Measurements from ENCODE around the gene CORIN. TPM values are rescaled to one million over a fixed set of nuclear protein-coding genes. Genes with fewer than 3 reads are reported as not detected.

The CORIN gene
- total and polyA plus RNA-seq, 2 experiments from 2014 or later: not detected

DNA sequence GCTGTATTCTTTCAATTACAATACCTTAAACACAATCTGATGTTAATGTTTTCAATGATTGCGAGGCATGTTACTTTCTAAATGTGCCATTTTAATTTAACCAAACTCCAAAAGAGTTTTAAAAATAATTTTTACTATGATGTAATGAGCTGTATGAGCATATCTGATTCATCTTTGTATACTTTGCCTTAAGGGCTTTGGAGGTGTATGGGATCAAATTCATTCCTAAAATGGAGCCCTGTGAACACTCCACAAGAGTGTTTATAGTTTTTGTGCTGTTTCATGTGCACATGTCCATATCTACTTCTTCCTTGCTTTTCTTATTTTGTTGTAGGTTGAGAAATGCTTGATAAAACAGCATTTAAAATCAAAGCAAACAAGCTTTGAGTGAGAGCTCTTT lies 270.4 kb downstream of the CORIN start:
- H3K4me3 Mint-ChIP-seq: no peak overlapping the region
- peaks cover 4% of the 10 kb centered on the region; the same call in 2 of the 3 replicates for H3K4me1 Mint-ChIP-seq
- H3K27ac Mint-ChIP-seq: no peak overlapping the region
- no peaks in the 10 kb centered on the region for H3K9me2 ChIP-seq (ENCODE audit: insufficient read depth)
- no peaks in the 10 kb centered on the region for H3K36me3 ChIP-seq (ENCODE audit: insufficient read depth)
- no peak overlapping the region for H3K4me3 ChIP-seq
- H3K4me1 ChIP-seq (ENCODE audit: insufficient read depth): no peaks in the 10 kb centered on the region
- H2AFZ ChIP-seq: no peak overlapping the region
- H3K36me3 Mint-ChIP-seq (ENCODE audit: low read depth): no peaks in the 10 kb centered on the region
- H3K9me3 Mint-ChIP-seq: no peaks in the 10 kb centered on the region
- no peaks in the 10 kb centered on the region for H3K79me2 ChIP-seq (replicated peaks; ENCODE audit: insufficient read depth)
- H3K27me3 ChIP-seq (ENCODE audit: insufficient read depth): no peaks in the 10 kb centered on the region
- H3K4me2 ChIP-seq: no peak overlapping the region
- H3K27ac ChIP-seq (ENCODE audit: low read depth): no peak overlapping the region
- no peaks in the 10 kb centered on the region for H3K27me3 Mint-ChIP-seq (ENCODE audit: insufficient read depth, low read depth, poor library complexity)
- TF ChIP-seq ETS1 (IDR thresholded peaks at IDR 0.05) (no peak), EZH2phosphoT487 (IDR thresholded peaks at IDR 0.05; ENCODE audit: unreplicated experiment) (no peak), JUNB (IDR thresholded peaks at IDR 0.05; ENCODE audit: unreplicated experiment) (no peak), ZNF462 (CRISPR knock-in tag; IDR thresholded peaks at IDR 0.05) (no peak), ZNF114 (CRISPR knock-in tag; IDR thresholded peaks at IDR 0.05) (no peak), CREB1 (CRISPR knock-in tag; IDR thresholded peaks at IDR 0.05; ENCODE audit: low read depth) (no peak), NANOG (IDR thresholded peaks at IDR 0.05; ENCODE audit: borderline replicate concordance) (no peak), STAT1 (IDR thresholded peaks at IDR 0.05; ENCODE audit: unreplicated experiment) (no peak), POLR2AphosphoS5 (IDR thresholded peaks at IDR 0.05; ENCODE audit: low read depth) (no peak), ZNF331 (CRISPR knock-in tag; IDR thresholded peaks at IDR 0.05; ENCODE audit: low read depth) (no peak), EZH2 (IDR thresholded peaks at IDR 0.05; ENCODE audit: low read depth, unreplicated experiment) (no peak), CTCF (conservative IDR thresholded peaks at IDR 0.05; ENCODE audit: low read depth in 2 of 2) (no peak)
- TF ChIP-seq, protein P1, sequence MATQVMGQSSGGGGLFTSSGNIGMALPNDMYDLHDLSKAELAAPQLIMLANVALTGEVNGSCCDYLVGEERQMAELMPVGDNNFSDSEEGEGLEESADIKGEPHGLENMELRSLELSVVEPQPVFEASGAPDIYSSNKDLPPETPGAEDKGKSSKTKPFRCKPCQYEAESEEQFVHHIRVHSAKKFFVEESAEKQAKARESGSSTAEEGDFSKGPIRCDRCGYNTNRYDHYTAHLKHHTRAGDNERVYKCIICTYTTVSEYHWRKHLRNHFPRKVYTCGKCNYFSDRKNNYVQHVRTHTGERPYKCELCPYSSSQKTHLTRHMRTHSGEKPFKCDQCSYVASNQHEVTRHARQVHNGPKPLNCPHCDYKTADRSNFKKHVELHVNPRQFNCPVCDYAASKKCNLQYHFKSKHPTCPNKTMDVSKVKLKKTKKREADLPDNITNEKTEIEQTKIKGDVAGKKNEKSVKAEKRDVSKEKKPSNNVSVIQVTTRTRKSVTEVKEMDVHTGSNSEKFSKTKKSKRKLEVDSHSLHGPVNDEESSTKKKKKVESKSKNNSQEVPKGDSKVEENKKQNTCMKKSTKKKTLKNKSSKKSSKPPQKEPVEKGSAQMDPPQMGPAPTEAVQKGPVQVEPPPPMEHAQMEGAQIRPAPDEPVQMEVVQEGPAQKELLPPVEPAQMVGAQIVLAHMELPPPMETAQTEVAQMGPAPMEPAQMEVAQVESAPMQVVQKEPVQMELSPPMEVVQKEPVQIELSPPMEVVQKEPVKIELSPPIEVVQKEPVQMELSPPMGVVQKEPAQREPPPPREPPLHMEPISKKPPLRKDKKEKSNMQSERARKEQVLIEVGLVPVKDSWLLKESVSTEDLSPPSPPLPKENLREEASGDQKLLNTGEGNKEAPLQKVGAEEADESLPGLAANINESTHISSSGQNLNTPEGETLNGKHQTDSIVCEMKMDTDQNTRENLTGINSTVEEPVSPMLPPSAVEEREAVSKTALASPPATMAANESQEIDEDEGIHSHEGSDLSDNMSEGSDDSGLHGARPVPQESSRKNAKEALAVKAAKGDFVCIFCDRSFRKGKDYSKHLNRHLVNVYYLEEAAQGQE (IDR thresholded peaks at IDR 0.05; ENCODE audit: unreplicated experiment): no peak
- ATAC-seq: no peak
- no peaks in the 10 kb centered on the region for H3F3A ChIP-seq (replicated peaks; ENCODE audit: low read depth)
- no peaks in the 10 kb centered on the region for H4K20me1 ChIP-seq (replicated peaks; ENCODE audit: insufficient read depth)
- DNase-seq (ENCODE audit: low spot score): no peak

Measured in GM23338 (cell line).